ENCODE measurements around the gene RPS17. TPM values are rescaled to one million over a fixed set of nuclear protein-coding genes. Genes with fewer than 3 reads are reported as not detected.

Gene RPS17
- total RNA-seq: 1,120 and 1,963 TPM in 2 replicates

DNA sequence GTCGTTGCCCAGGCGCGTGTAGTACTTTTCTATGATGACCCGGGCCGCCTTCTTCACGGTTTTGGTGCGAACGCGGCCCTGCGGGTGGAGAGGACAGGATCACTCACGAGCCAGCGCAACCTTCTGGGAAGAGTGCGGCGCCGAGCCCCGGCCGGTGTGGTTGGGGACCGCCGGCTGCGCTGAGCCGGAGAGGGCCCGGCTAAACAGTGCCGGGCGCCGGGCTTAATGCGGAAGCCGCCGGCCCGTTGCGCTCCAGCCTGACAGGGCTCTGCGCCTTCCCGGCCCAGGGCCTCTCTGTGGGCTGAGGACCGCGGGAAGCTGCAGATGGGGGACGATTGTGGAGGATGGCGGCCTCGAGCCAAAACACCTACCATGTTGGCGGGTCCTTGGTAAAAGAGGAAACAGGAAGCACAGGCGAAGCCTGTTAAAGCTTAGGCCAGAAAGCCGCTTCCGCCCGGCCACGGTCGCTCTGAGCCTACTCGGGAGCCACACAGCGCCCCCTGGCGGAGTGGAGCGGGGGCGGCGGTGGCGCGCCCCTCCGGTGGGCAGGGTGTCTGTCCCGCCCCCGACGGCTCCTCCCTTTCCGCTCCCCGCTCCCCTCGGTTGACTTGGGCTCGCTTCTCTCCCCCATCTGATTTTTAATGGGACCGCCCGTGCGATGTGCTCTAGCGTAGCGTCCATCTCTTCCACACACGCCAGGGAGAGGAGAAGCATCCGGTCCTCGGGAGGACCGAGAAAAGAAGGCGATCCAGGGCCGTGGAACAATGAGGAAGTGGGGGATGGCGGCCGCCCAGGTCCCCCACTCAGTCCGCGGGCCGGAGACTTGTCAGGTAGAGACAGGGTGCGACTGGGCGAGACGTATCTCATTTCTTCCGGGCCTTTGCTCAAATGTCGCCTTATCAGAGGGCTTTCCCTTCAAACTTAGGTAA, at the start of gene RPS17:
Gene RPS17, minus strand, starts transcription at position 403 of the 929 bp plus-strand sequence. Its CDS starts 29 bp downstream, at position 374.

Other genes starting within 250 kb of the RPS17 start
- gene GOLGA6L10, start 191.0 kb downstream of the RPS17 start, total RNA-seq: 0.65 and 1.3 TPM in 2 replicates
- gene GOLGA6L9, start 110.6 kb downstream of the RPS17 start, total RNA-seq: 0.65 and 2.4 TPM in 2 replicates
- gene CPEB1, start 106.9 kb upstream of the RPS17 start, total RNA-seq: 0.06 TPM in 1 of 2 replicates, not detected in the other
- not detected in 2 replicates for gene AP3B2, start 169.4 kb upstream of the RPS17 start, total RNA-seq